NCI-H69 (cell line): ENCODE measurements around the gene MICAL2.

Source experiments
- DNase-seq: peaks from one replicate; lab custom pipeline; 2025; lab: John Stamatoyannopoulos, UW

MICAL2 gene

GRCh38 chr11:12098601-12099000 is 11.8 kb upstream of the MICAL2 start:
- no peak for DNase-seq

GRCh38 chr11:12099132-12099873 is 11.1 kb upstream of the MICAL2 start:
- DNase-seq, result no peak

GRCh38 chr11:12100429-12100828 is 10.0 kb upstream of the MICAL2 start:
- DNase-seq, result no peak

GRCh38 chr11:12100841-12101242 is 9.5 kb upstream of the MICAL2 start:
- DNase-seq, result no peak

GRCh38 chr11:12101318-12101717 is 9.1 kb upstream of the MICAL2 start:
- DNase-seq, result no peak

GRCh38 chr11:12102588-12103410 is 7.6 kb upstream of the MICAL2 start:
- DNase-seq, result peak; percentile 66

GRCh38 chr11:12103411-12104225 is 6.8 kb upstream of the MICAL2 start:
- no peak for DNase-seq

- no peak for DNase-seq
These were observed 4.9 kb upstream of the MICAL2 start for GRCh38 chr11:12105471-12105870.

GRCh38 chr11:12106101-12106500 is 4.3 kb upstream of the MICAL2 start:
- no peak for DNase-seq

GRCh38 chr11:12106501-12106900 is 3.9 kb upstream of the MICAL2 start:
- peak; percentile 26 for DNase-seq

- no peak for DNase-seq
These were observed 1.4 kb upstream of the MICAL2 start for GRCh38 chr11:12108875-12109453.

- no peak for DNase-seq
These were observed 696 bp upstream of the MICAL2 start for GRCh38 chr11:12109591-12110196.

GRCh38 chr11:12110714-12111548 is 541 bp downstream of the MICAL2 start:
- DNase-seq, result peak; percentile 85

- DNase-seq, result peak; percentile 71
These were observed 1.4 kb downstream of the MICAL2 start for GRCh38 chr11:12111549-12112520.

GRCh38 chr11:12112750-12113149 is 2.4 kb downstream of the MICAL2 start:
- no peak for DNase-seq

- no peak for DNase-seq
These were observed 2.9 kb downstream of the MICAL2 start for GRCh38 chr11:12113294-12113693.

- no peak for DNase-seq
These were observed 4.0 kb downstream of the MICAL2 start for GRCh38 chr11:12114193-12115033.

- no peak for DNase-seq
These were observed 6.1 kb downstream of the MICAL2 start for GRCh38 chr11:12116425-12117032.
